H1 (cell line): ENCODE results near the gene ADCK1. TPM values are rescaled to one million over a fixed set of nuclear protein-coding genes. Genes with fewer than 3 reads are reported as not detected.

Source experiments
- FOSL1 ChIP-seq: IDR thresholded peaks from 2 replicates; pipeline ENCODE4 v1.6.1; 2011; ENCODE audit warnings: mild to moderate bottlenecking, low read depth, low read length, moderate library complexity; ENCODE audit not compliant: insufficient read depth
- RNF2 ChIP-seq: fragments of 200-900, 300-1000 bp; sonication (generic); IDR thresholded peaks from 2 replicates; pipeline ENCODE4 v1.7.1; 2016; ENCODE audit warnings: borderline replicate concordance, low read depth, mild to moderate bottlenecking, antibody characterized with exemption, low read length; ENCODE audit not compliant: poor library complexity, severe bottlenecking; ENCODE audit errors: missing control alignments
- SUZ12 ChIP-seq: fragments of 200-600 bp; sonication (generic); IDR thresholded peaks from 2 replicates; pipeline ENCODE4 v1.6.1; 2012; ENCODE audit warnings: mild to moderate bottlenecking, inconsistent platforms, low read length, moderate library complexity, mixed read lengths
- polyA plus RNA-seq, 7 experiments: library from polyadenylated mRNA; depleted of rRNA in 3 of 7; stranded (reverse) in 5 of 7; unstranded in 2 of 7; fragments of >200 nt in 5 of 7; fragments of 200-250 nt in 2 of 7; gene quantifications; 1 replicate in 5 of 7; 2 replicates in 1 of 7; 4 replicates in 1 of 7; pipeline versions ENCODE4 v1.2.1 to v1.2.3, GENCODE V29; 2011 to 2013; ENCODE audit warnings: missing spikeins in 2 of 7, mixed read lengths in 2 of 7
- total RNA-seq: library from RNA; stranded (reverse); fragmentation: NEBNext Ultra II Directional; extraction: Animal tissue kit (Norgen Biotek cat#: 25700); gene quantifications from 2 replicates; pipeline ENCODE4 v1.2.1, GENCODE V29; 2021

ADCK1 gene
- total and polyA plus RNA-seq, 2 of the 8 experiments (the other 6 are each of a cell fraction or from before 2014, with no cell fraction given) = 11.0 to 16.8 TPM

- TF ChIP-seq SUZ12 (no peak), RNF2 (no peak), FOSL1 (no peak)
- TF ChIP-seq, all 59 proteins: peak for 0
Measured at GRCh38 chr14:77870646-77871045, 70.7 kb downstream of the ADCK1 start (continued).
